K562 (cell line): ENCODE results near the gene VPS37D. TPM values are rescaled to one million over a fixed set of nuclear protein-coding genes. Genes with fewer than 3 reads are reported as not detected.

ENCODE experiments used
- ESRRA ChIP-seq: fragments of 450-650 bp; IDR thresholded peaks from 2 replicates; pipeline ENCODE4 v1.6.1; 2014; ENCODE audit warnings: low read depth, mild to moderate bottlenecking, moderate library complexity, borderline replicate concordance
- JUN ChIP-seq, 2 experiments: sonication (generic) in 1 of 2; formaldehyde crosslinking in 1 of 2; IDR thresholded peaks; 2 replicates each; pipeline versions ENCODE4 v1.6.1 to v1.8.0; 2012 to 2022; ENCODE audit warnings: borderline replicate concordance in 2 of 2, mild to moderate bottlenecking in 2 of 2, improper control_type of control experiment in 1 of 2, low read depth in 1 of 2, low read length in 1 of 2, missing genetic modification reagents in 1 of 2
- NFATC3 ChIP-seq: fragments of 450-650 bp; IDR thresholded peaks from 2 replicates; pipeline ENCODE4 v1.6.1; 2017; ENCODE audit warnings: mild to moderate bottlenecking
- NR4A1 ChIP-seq, 2 experiments: fragments of 250-450 bp in 1 of 2; fragments of 450-650 bp in 1 of 2; sonication (Bioruptor Pico) in 1 of 2; IDR thresholded peaks; 2 replicates each; pipeline versions ENCODE4 v1.4.0 to v1.6.1; 2016 to 2020; ENCODE audit warnings: mild to moderate bottlenecking in 2 of 2, missing compliant biosample characterization in 1 of 2, missing genetic modification characterization in 1 of 2, moderate library complexity in 1 of 2
- POLR2AphosphoS5 ChIP-seq: IDR thresholded peaks from 2 replicates; pipeline ENCODE4 v1.6.1; 2011; ENCODE audit warnings: mild to moderate bottlenecking, low read depth, low read length, moderate library complexity; ENCODE audit not compliant: control insufficient read depth, insufficient read depth
- YY1 ChIP-seq, 3 experiments: IDR thresholded peaks; 2 replicates each; pipeline ENCODE4 v1.6.1; 2011; ENCODE audit warnings: low read length in 2 of 3, mild to moderate bottlenecking in 2 of 3, moderate library complexity in 2 of 3, borderline replicate concordance in 1 of 3, control low read depth in 1 of 3, low read depth in 1 of 3; ENCODE audit not compliant: insufficient read depth in 3 of 3, insufficient replicate concordance in 2 of 3, control insufficient read depth in 1 of 3, insufficient read length in 1 of 3; ENCODE audit errors: extremely low read depth in 1 of 3
- ZFP36 ChIP-seq: fragments of 150-350 bp; IDR thresholded peaks from 2 replicates; pipeline ENCODE4 v1.6.1; 2018; ENCODE audit warnings: low read length, low read depth; ENCODE audit not compliant: partially characterized antibody
- ZNF699 ChIP-seq: fragments of 250-450 bp; sonication (Bioruptor Pico); IDR thresholded peaks from 2 replicates; pipeline ENCODE4 v1.8.0; 2021; ENCODE audit warnings: mild to moderate bottlenecking, moderate library complexity; ENCODE audit not compliant: insufficient replicate concordance
- polyA plus RNA-seq, 8 experiments: library from polyadenylated mRNA; depleted of rRNA in 4 of 8; stranded (reverse) in 5 of 8; unstranded in 3 of 8; fragments of >200 nt; fragmentation: Nextera tagmentation in 2 of 8; fragmentation: Illumina TruSeq in 1 of 8; extraction: Ambion mirVana in 2 of 8; extraction: Trizol in 1 of 8; gene quantifications; 2 replicates each; pipeline versions ENCODE4 v1.2.1 to v1.2.3, GENCODE V29; 2011 to 2014; ENCODE audit warnings: inconsistent platforms in 1 of 8, missing spikeins in 1 of 8
- total RNA-seq, 7 experiments: library from RNA; depleted of rRNA in 6 of 7; stranded (reverse); fragments of >200 nt in 6 of 7; fragmentation: Illumina TruSeq in 2 of 7; extraction: Trizol in 2 of 7; gene quantifications; 2 replicates each; pipeline versions ENCODE4 v1.2.1 to v1.2.3, GENCODE V29; 2011 to 2021; ENCODE audit warnings: low replicate concordance in 1 of 7
- TF ChIP-seq, protein P1 (sequence below), 2 experiments: IDR thresholded peaks; 2 replicates each; pipeline ENCODE4 v1.6.1; 2012; ENCODE audit warnings: improper control_type of control experiment in 2 of 2, low read depth in 2 of 2, low read length in 2 of 2, borderline replicate concordance in 1 of 2
- TF ChIP-seq, protein P2 (sequence below): fragments of 250-450 bp; sonication (Bioruptor Pico); IDR thresholded peaks from 2 replicates; pipeline ENCODE4 v1.5.0; 2020; ENCODE audit warnings: mild to moderate bottlenecking
- TF ChIP-seq, protein P3 (sequence below): fragments of 450-650 bp; IDR thresholded peaks from 2 replicates; pipeline ENCODE4 v1.6.1; 2016; ENCODE audit warnings: low read depth, mild to moderate bottlenecking, moderate library complexity
- TF ChIP-seq, protein P4 (sequence below): fragments of 450-650 bp; formaldehyde crosslinking; IDR thresholded peaks from 2 replicates; pipeline ENCODE4 v1.4.0; 2020; ENCODE audit warnings: mild to moderate bottlenecking, mixed read lengths
- TF ChIP-seq, protein P5 (sequence below): IDR thresholded peaks from 2 replicates; pipeline ENCODE4 v1.6.1; 2014; ENCODE audit warnings: antibody characterized with exemption
- TF ChIP-seq, protein P6 (sequence below): sonication (generic); formaldehyde crosslinking; IDR thresholded peaks from 2 replicates; pipeline ENCODE4 v1.8.0; 2022; ENCODE audit warnings: mild to moderate bottlenecking, missing genetic modification reagents

Gene VPS37D
- total and polyA plus RNA-seq, 9 of the 15 experiments (the other 6 are each of a cell fraction or from before 2014, with no cell fraction given), result 0.25 to 2.3 (median 1.0) TPM; not detected in 3

DNA sequence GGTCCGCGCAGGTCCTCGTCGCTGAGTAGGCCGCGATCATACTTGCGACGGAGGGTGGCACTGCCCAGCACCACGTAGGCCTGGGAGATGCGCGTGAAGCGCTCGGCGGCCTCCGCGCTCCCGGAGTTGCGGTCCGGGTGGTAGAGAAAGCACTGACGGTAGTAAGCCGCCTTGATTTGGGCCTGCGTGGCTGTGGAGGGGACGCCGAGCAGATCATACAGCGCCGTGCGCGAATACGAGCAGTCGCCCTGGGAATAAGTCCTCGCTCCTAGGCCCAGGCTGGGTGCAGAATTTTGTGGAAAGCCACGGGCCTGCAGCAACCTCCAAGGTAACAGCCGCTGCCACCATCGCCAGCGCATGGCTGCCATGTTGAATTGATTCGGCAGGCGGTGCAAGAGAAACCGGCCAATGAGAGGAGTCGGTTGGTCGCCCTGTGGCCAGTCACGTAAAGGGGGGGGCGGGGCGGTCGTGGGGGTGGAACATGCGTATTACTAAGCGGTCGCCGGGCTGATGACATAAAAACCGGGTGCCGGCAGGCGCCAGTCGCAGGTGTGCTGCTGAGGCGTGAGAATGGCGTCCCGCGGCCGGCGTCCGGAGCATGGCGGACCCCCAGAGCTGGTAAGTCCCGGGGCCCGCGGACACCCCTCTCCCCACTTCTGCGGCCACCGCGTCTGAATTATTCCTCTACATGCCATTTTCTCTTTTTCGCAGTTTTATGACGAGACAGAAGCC is 15.6 kb downstream of the VPS37D start, which contains the start of the genes BUD23 and DNAJC30 (continued):
- TF ChIP-seq, protein P1, sequence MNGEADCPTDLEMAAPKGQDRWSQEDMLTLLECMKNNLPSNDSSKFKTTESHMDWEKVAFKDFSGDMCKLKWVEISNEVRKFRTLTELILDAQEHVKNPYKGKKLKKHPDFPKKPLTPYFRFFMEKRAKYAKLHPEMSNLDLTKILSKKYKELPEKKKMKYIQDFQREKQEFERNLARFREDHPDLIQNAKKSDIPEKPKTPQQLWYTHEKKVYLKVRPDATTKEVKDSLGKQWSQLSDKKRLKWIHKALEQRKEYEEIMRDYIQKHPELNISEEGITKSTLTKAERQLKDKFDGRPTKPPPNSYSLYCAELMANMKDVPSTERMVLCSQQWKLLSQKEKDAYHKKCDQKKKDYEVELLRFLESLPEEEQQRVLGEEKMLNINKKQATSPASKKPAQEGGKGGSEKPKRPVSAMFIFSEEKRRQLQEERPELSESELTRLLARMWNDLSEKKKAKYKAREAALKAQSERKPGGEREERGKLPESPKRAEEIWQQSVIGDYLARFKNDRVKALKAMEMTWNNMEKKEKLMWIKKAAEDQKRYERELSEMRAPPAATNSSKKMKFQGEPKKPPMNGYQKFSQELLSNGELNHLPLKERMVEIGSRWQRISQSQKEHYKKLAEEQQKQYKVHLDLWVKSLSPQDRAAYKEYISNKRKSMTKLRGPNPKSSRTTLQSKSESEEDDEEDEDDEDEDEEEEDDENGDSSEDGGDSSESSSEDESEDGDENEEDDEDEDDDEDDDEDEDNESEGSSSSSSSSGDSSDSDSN (IDR thresholded peaks at IDR 0.05; ENCODE audit: borderline replicate concordance in 1 of 2, low read depth in 2 of 2, low read length in 2 of 2), result 0 out of 4 replicates have a peak, but pooled peaks of 1 of the 2 experiments have one; percentile 16
- TF ChIP-seq ZNF699 (CRISPR knock-in tag), result no peak
- no peak for TF ChIP-seq ZFP36
- peak; percentile 87 for TF ChIP-seq POLR2AphosphoS5
- TF ChIP-seq, protein P2, sequence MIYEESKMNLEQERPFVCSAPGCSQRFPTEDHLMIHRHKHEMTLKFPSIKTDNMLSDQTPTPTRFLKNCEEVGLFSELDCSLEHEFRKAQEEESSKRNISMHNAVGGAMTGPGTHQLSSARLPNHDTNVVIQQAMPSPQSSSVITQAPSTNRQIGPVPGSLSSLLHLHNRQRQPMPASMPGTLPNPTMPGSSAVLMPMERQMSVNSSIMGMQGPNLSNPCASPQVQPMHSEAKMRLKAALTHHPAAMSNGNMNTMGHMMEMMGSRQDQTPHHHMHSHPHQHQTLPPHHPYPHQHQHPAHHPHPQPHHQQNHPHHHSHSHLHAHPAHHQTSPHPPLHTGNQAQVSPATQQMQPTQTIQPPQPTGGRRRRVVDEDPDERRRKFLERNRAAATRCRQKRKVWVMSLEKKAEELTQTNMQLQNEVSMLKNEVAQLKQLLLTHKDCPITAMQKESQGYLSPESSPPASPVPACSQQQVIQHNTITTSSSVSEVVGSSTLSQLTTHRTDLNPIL, result no peak
- TF ChIP-seq NR4A1 (CRISPR knock-in tag; IDR thresholded peaks at IDR 0.05), result no peak
- TF ChIP-seq NR4A1 (tag; IDR thresholded peaks at IDR 0.05), result no peak
- TF ChIP-seq JUN (IDR thresholded peaks at IDR 0.05; ENCODE audit: borderline replicate concordance, low read depth, low read length), result peak; percentile 59
- TF ChIP-seq JUN (CRISPR knock-in tag; IDR thresholded peaks at IDR 0.05; ENCODE audit: borderline replicate concordance), result no peak
- TF ChIP-seq, protein P3, sequence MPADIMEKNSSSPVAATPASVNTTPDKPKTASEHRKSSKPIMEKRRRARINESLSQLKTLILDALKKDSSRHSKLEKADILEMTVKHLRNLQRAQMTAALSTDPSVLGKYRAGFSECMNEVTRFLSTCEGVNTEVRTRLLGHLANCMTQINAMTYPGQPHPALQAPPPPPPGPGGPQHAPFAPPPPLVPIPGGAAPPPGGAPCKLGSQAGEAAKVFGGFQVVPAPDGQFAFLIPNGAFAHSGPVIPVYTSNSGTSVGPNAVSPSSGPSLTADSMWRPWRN, result no peak
- TF ChIP-seq YY1 (IDR thresholded peaks at IDR 0.05; ENCODE audit: borderline replicate concordance in 1 of 3, control insufficient read depth in 1 of 3, extremely low read depth in 1 of 3, insufficient read depth in 3 of 3, insufficient read length in 1 of 3, insufficient replicate concordance in 2 of 3, low read depth in 1 of 3, low read length in 2 of 3), result peak; percentile 80 to 96 (median 95)
- TF ChIP-seq, protein P4, sequence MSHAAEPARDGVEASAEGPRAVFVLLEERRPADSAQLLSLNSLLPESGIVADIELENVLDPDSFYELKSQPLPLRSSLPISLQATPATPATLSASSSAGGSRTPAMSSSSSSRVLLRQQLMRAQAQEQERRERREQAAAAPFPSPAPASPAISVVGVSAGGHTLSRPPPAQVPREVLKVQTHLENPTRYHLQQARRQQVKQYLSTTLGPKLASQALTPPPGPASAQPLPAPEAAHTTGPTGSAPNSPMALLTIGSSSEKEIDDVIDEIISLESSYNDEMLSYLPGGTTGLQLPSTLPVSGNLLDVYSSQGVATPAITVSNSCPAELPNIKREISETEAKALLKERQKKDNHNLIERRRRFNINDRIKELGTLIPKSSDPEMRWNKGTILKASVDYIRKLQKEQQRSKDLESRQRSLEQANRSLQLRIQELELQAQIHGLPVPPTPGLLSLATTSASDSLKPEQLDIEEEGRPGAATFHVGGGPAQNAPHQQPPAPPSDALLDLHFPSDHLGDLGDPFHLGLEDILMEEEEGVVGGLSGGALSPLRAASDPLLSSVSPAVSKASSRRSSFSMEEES (CRISPR knock-in tag), result no peak
- TF ChIP-seq, protein P5, sequence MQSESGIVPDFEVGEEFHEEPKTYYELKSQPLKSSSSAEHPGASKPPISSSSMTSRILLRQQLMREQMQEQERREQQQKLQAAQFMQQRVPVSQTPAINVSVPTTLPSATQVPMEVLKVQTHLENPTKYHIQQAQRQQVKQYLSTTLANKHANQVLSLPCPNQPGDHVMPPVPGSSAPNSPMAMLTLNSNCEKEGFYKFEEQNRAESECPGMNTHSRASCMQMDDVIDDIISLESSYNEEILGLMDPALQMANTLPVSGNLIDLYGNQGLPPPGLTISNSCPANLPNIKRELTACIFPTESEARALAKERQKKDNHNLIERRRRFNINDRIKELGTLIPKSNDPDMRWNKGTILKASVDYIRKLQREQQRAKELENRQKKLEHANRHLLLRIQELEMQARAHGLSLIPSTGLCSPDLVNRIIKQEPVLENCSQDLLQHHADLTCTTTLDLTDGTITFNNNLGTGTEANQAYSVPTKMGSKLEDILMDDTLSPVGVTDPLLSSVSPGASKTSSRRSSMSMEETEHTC, result no peak
- no peak; the same call in 1 of the 2 replicates for TF ChIP-seq ESRRA
- TF ChIP-seq, protein P6, sequence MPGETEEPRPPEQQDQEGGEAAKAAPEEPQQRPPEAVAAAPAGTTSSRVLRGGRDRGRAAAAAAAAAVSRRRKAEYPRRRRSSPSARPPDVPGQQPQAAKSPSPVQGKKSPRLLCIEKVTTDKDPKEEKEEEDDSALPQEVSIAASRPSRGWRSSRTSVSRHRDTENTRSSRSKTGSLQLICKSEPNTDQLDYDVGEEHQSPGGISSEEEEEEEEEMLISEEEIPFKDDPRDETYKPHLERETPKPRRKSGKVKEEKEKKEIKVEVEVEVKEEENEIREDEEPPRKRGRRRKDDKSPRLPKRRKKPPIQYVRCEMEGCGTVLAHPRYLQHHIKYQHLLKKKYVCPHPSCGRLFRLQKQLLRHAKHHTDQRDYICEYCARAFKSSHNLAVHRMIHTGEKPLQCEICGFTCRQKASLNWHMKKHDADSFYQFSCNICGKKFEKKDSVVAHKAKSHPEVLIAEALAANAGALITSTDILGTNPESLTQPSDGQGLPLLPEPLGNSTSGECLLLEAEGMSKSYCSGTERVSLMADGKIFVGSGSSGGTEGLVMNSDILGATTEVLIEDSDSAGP (CRISPR knock-in tag), result no peak; the same call in 1 of the 2 replicates
- TF ChIP-seq NFATC3, result no peak
